HG03439 (cell line): Measurements from ENCODE around the gene SLC17A3.

Experiments used
- ATAC-seq: cut with Tn5 transposase; IDR thresholded peaks from one replicate; pipeline ENCODE4 v1.9.1; 2021; ENCODE audit warnings: mild to moderate bottlenecking, moderate library complexity; ENCODE audit not compliant: unreplicated experiment

SLC17A3 gene

DNA sequence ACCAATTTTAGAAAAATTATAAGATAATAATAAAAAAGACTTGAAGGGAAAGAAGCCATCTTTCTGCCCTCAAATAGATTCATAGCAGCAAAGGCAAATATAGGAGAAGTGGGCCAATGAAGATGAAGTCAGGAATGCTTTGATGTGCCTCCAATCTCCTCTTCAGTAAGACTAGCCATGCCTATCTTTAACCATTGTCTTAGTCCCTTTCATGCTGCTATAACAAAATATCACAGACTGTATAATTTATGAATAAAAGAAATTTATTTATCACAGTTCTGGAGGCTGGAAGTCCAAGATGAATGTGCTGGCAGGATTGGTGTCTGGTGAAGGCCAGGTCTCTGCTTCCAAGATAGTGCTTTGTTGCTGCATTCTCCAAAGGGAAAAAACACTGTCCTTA, 18.8 kb upstream of the SLC17A3 start:
- no peak for ATAC-seq

DNA sequence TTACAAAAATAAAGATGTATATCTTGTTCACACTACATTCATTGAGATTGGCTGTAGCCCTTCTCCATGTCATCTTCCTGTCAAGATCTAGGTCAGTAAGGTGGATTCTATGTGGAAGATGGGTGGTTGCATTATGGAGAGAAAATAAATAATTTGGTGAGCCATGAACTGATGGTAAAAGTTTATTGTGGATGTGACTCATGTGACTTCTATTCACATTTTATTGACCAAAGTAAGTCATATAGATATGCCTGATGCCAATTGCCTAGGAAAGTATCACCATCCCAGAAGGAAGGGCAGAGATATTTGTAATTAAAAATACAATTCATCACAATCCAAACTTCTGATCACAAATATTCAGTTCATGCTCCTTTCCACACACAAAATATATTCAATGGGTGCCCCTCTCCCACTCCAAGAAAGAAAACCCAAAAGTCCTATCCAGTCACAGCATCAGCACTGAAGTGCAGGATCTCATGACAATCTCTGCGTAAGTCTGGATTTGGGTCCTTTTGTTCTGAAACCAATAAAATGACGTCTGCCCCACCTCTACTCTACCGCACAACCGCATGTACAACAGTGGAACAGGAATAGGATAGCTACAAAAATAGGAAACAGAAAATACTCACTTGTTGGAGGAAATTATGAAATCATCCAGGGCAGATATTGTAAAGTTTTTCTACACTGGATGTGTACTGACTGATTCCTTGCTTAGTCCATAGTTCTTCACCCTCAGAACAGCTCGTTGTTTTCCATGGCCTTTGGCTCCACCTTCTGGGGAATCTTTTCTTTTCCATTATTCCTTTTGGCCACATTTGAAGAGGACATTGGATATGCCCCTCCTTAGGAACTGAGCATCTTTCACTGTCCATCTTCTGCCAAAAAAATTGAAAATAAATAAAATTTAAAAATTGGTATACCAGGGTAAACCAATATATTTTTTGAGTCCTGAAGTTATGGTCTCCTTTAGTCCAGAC, 16.1 kb upstream of the SLC17A3 start:
- ATAC-seq, result no peak

GRCh38 chr6:25888626-25889025, 14.6 kb upstream of the SLC17A3 start:
- ATAC-seq, result no peak

- ATAC-seq, result no peak
Observed at GRCh38 chr6:25886066-25886465, 12.0 kb upstream of the SLC17A3 start.

DNA sequence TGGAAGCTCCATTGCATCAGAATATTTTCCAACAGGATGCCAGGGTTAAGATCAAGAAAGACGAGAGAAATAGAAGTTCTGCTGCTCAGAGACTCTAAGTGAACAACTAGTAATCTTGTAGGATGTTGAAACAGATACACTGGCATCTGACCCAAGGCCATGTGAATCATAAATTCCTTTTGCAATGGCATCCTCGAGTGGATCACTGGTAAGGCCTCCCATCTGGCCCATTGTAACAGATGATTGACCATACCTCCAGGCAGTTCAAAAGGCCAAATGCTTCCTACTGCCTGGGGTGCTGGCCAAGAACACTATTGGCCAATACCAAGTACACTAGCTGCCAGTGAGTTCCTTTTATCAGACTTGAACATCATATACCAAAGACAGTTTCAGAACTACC, 9.9 kb upstream of the SLC17A3 start:
- no peak for ATAC-seq

DNA sequence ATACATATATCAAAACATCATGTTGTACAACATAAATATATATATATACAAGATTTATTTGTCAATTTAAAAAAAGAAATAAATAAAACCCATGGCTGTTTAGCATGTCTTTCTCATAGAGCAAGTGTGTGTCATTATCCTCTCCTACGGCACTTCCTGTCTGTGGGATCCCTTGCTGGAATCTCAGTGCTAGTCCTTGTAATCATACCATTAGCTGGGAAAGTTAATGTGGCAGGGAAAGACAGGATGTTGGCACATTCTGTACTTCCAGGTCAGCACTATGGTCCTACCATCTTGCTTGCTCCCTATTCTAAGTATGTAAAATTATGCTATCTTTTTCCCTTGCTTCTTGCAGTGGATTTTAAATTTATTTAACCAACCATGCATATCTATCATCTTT, 9.5 kb upstream of the SLC17A3 start:
- no peak for ATAC-seq

DNA sequence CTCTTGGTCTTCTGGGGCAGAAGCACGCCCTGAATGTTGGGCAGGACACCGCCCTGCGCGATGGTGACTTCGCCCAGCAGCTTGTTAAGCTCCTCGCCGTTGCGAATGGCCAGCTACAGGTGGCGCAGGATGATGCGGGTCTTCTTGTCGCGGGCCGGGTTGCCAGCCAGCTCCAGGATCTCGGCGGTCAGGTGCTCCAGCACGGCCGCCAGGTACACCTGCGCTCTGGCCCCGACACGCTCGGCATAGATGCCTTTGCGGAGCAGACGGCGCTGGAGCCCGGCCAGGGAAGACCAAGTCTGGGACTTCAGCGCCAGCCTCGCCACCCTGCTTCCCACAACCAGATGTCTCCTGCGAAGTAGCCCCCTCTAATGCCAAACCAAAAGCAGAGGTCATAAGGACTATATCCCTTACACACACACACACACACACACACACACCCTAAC, 8.0 kb upstream of the SLC17A3 start:
- ATAC-seq, result no peak

DNA sequence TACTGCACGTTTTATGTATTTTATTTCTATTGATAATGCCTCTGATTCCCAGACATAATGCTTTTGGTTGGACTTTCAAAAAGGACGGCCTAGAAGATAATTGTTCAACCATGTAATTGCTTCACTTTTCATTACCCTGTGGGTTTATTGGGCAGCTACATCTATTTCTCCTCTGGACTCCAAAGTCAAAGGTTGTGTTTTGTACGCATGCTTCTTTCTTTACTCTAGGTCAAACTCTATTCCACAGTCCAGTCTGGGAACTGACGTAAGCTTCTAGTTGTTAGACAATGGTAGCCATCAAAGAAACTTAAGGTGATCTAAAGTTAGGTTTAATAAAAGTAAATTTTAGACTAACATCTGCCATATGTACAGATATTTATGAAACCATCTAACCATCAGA, 6.6 kb upstream of the SLC17A3 start:
- no peak for ATAC-seq

GRCh38 chr6:25878721-25879322, 4.8 kb upstream of the SLC17A3 start:
- ATAC-seq, result no peak

DNA sequence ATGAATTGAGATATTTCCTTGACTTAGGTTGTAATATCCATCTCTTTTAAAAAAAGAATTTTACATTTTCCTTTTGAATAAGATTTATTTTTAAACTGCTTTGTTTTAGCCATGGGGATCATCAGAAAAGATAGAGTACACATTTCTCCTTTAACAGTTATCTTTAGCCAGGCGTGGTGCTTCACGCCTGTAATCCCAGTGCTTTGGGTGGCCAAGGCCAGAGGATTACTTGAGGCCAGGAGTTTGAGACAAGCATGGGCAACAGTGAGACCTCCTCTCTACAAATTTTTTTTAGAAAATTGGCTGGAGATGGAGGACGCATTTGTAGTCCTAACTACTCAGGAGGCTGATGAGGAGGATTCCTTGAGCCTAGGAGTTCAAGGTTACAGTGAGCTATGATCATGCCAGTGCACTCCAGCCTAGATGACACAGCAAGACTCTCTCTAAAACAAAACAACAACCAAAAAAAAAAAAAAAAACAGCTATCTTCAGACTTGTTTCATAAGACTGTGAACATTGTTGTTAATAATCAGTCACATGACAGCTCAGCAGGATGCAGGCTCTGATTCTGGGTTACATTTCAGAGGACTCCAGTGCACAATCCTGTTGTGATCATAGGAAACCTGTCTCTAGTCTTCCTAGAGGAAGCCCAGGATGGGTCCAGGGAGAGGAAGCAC, 2.0 kb upstream of the SLC17A3 start:
- no peak for ATAC-seq

- no peak for ATAC-seq
Observed at GRCh38 chr6:25875563-25875905, 1.5 kb upstream of the SLC17A3 start.

DNA sequence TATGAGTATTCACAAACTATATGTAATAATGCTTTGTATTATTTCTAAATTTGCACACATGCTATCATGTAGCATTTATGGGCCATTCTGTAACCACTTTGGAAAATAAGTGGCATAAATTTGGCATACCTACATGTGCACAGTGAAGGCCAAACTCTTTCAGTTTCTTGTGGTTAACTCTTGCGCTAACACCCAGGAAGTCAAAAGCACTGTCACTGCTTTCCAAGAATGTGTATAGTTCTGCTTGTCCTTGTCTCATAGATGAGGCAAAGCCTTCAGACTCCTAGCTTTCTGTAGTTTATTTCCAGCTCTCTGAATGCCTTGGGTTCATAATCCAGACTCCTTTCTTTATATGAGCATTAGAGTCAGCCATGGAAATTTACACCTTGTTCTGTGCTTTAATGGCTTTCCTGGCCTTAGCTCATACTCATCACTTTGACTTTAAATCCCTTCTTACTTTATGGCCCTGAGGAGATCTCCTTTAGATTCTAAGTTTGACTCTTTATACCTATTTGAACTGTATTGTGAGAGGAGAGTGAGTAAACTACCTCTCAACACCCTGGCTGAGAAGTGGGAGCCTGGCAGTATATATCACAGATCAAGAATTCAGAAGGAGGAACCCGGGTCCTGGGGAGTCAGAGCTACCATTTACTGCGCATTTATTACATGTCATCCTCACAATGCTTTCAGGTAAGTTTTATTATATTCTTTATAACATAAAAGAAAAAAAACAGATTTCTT, 949 bp upstream of the SLC17A3 start:
- no peak for ATAC-seq

DNA sequence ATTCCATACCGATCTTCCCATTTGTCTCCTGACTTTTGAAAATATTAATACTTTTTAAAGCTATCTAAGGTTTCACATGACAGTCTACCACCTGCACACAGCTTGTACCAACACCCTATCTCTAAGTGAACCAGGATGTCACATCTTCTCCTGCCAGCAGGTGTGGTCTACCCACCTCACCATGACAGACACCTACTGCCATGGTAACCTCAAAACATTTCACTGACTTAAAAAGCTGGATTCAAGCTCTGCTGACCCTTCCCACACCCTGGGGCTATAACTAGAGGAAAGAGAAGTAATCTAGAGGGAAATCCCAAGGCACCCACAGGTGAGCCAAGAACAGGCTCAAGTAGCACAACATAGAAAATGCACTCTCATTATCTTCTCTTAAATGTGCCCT, 1.2 kb downstream of the SLC17A3 start:
- no peak for ATAC-seq

DNA sequence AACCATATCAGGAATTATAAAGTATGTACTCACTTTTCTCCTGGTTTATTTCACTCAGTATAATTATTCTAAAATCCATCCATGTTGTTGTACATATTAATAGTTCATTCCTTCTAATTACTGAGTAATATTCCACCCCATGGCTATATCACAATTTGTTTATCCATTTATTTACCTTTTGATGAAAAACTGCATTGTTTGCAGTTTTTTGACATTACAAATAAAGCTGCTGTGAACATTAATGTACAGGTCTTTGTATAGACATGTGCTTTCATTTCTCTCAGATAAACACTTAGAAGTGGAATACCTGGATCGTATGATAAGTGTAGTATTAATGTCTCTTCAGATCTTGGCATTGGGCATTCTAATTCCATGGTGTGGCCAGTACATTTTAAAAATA, 4.2 kb downstream of the SLC17A3 start:
- no peak for ATAC-seq

- no peak for ATAC-seq
Observed at GRCh38 chr6:25868436-25869183, 5.4 kb downstream of the SLC17A3 start.

DNA sequence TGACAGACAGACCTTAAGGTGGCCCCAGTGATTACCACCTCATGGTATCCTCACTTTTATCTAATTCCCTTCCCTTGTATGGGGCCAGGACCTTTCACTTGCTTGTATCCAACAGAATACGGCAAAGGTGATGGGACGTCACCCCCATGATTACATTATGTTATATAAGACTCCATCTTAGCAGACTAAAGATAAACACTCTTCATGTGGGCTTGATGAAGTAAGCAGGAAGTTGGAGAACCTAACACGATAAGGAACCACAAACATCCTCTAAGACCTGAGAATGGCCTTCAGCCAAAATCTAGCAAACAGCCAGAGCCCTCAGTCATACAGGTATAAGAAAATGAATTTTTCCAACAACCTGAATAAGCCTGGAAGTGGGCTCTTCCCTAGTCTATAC, 8.0 kb downstream of the SLC17A3 start:
- ATAC-seq, result no peak

- ATAC-seq, result no peak
Observed at GRCh38 chr6:25863360-25863759, 10.7 kb downstream of the SLC17A3 start.

DNA sequence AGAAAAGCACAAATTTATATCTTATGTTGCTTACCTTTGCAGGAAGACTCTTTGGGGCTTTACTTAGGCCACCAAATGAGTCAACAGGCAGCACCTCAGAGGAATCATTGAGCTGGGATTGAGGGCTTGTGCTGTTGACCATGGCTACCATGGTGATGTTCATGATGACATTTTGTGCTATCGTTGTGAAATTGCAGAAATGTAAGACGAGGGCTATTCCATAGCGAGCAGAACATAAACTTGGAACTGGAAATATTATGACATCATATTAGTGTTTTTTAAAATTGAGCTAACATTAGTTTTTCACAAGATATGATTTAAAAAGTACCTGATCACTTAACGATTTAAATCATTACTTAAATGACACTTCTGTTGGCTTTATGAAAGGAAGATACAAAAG, 11.8 kb downstream of the SLC17A3 start:
- no peak for ATAC-seq

- no peak for ATAC-seq
Observed at GRCh38 chr6:25852756-25853155, 21.3 kb downstream of the SLC17A3 start.

- no peak for ATAC-seq
Observed at GRCh38 chr6:25851961-25852360, 22.1 kb downstream of the SLC17A3 start.
